Esophagus squamous epithelium (tissue), 4 donors: ENCODE data around the gene MRGPRF.

Experiments used
- POLR2A ChIP-seq, 4 donors: fragments of 450-650 bp; IDR thresholded peaks; one replicate each; pipeline ENCODE4 v1.6.1; 2017; ENCODE audit warnings: antibody characterized with exemption in 4 of 4, mild to moderate bottlenecking in 4 of 4, moderate library complexity in 3 of 4
- TF ChIP-seq, protein P1 (sequence below), 6 experiments: fragments of 450-650 bp in 4 of 6; fragments of 200-600 bp in 2 of 6; sonication (generic) in 2 of 6; IDR thresholded peaks; one replicate each; pipeline ENCODE4 v1.5.1; 2016 to 2019; ENCODE audit warnings: antibody characterized with exemption in 6 of 6, mild to moderate bottlenecking in 4 of 6, moderate library complexity in 4 of 6

DNA sequence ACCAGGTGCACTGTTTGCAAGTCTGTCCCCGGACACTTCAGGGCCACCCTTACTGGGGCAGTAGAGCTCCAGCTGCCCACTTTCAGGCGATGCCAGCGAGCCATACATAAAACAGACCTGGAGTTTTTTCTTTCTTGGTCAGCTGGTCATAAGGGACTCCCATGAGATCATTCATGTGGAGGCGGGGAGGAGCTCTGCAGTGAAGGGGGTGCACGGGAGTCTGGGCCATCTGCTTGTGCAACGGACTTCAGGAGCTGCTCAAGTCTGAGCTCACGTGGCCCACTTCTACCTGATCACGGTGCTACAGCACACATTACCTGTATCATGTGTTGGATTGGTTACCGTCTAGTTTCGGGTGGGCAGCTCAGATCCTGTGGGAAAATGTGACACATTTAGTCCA is 9.2 kb upstream of the MRGPRF start:
- TF ChIP-seq, protein P1, sequence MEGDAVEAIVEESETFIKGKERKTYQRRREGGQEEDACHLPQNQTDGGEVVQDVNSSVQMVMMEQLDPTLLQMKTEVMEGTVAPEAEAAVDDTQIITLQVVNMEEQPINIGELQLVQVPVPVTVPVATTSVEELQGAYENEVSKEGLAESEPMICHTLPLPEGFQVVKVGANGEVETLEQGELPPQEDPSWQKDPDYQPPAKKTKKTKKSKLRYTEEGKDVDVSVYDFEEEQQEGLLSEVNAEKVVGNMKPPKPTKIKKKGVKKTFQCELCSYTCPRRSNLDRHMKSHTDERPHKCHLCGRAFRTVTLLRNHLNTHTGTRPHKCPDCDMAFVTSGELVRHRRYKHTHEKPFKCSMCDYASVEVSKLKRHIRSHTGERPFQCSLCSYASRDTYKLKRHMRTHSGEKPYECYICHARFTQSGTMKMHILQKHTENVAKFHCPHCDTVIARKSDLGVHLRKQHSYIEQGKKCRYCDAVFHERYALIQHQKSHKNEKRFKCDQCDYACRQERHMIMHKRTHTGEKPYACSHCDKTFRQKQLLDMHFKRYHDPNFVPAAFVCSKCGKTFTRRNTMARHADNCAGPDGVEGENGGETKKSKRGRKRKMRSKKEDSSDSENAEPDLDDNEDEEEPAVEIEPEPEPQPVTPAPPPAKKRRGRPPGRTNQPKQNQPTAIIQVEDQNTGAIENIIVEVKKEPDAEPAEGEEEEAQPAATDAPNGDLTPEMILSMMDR (IDR thresholded peaks at IDR 0.05) = no peak
- TF ChIP-seq POLR2A (IDR thresholded peaks at IDR 0.05) = no peak
